ENCODE data around the gene SLC26A6.

SLC26A6 gene

DNA sequence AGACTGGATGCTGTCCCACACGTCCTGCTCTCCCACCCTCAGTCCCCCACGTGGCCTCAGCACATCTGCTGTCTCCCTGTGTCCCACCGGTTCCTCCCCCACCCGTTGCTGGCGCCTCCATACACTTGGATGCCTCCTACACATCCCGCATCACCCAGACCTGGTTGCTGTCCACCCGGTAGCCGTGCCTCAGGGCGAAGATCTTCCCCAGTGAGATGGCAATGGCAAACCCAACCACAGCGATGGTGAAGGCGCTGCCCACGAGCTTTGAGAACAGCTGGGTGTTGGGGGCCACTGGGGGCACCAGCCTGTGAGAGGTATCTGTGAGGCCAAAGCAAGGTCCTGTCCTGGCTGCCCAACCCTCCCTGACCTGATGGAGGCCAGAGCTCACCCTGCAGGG lies 4.4 kb downstream of the SLC26A6 start:
- DNase-seq = no peak

- no peak for DNase-seq
Observed at GRCh38 chr3:48630407-48630806, 4.9 kb downstream of the SLC26A6 start.

GRCh38 chr3:48629894-48630293 lies 5.4 kb downstream of the SLC26A6 start:
- DNase-seq = no peak

- no peak for DNase-seq
Observed at GRCh38 chr3:48628277-48629017, 6.8 kb downstream of the SLC26A6 start.

DNA sequence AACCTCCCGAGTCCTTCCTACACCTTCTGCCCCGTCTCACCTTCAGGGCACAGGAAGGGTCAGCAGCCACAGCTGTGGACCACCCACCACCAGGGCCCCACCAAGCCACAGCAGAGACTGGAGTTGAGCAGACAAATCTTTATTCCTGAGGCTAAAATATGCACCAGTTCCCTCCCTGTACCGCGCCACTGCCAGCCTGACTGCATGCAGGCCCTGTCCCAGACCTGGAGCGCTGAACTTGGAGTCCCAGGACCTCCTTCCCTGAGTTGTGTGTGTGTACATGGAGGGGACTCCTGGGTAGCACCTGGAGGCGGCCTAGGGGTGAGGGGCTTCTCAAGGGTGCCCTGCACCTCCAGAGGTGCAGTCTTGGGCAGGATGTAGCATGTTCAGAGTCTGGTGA lies 9.7 kb downstream of the SLC26A6 start:
- DNase-seq = no peak

DNA sequence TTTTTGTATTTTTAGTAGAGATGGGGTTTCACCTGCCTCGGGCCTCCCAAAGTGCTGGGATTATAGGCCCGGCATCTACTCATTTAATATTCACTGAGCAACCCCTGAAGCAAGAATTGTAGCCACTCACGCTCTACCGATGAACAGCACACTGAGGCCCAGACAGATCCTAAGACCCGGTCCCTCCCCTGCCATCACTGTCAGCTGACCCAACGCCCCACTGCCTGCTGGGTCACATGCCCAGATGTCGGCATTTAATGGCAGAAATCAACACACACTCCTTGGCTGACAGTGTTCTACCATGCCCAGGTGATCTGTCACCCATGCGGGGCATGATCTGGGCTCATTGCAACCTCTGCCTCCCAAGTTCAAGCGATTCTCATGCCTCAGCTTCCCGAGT lies 10.5 kb downstream of the SLC26A6 start:
- no peak for DNase-seq

- no peak for DNase-seq
Observed at GRCh38 chr3:48623851-48624547, 11.3 kb downstream of the SLC26A6 start.

DNA sequence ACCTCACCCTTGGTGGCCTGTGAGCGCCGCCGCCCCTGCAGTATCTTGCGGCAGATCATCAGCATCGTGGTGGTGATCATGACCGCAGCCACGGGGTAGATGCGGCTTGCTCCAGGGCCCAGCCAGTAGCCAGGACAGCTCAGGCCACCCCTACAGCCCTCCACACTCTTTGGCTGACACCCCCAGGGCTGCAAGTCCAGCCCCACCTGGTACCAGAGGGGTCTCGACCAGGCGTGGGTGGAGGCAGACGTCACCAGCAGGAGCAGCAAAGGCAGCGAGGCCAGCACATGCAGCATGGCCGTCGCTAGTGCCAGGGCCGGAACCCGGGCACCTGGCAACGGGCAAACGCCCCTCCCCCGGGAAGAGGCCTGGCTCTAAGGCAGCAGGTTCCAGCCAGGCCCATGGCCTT lies 13.8 kb downstream of the SLC26A6 start, which contains the start of gene TMEM89:
Gene TMEM89 (minus strand): TSS at position 309 of the 409 bp plus-strand sequence. CDS start 13 bp downstream, at position 296.
- DNase-seq = no peak

- DNase-seq = no peak
Observed at GRCh38 chr3:48619541-48620524, 15.4 kb downstream of the SLC26A6 start.

DNA sequence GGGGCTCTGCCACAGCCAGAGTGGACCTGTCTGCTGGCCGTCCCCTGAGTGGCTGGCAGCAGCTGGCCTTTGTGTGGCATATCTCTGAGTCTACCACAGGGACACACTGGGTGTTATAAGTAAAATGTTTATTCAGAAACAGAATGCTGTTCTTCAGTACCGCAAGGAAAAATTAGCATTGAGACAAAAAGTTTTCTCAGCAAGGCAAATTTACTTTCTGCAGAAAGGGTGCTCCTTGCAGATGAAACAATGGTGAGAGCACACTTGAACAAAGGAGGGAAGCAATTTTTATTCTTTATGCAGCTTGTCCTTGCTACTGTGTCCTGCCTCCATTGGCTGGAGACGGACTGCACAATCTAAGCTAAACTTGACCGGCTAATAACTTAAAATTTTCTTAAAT lies 17.7 kb downstream of the SLC26A6 start:
- DNase-seq = no peak

GRCh38 chr3:48614044-48614443 lies 21.2 kb downstream of the SLC26A6 start:
- no peak for DNase-seq

DNA sequence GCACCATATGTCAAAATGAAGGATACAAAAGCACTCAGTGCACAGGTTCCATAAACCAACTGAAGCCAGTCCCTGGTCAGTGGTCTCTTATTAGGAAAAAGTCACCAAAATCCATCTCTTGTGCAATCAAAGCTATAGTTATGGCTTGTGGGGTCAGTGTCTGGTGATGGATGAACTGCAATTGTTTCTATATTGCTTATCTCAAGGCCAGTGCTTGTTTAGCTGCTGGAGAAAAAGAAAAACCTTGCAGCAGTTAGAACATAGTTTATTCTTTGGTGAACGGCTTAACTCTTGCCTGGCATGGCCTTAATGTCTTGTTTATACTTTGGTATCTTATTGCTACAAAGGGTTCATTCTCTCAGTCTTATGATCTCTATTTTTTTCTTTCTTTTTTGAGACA lies 23.0 kb downstream of the SLC26A6 start:
- no peak for DNase-seq

GRCh38 chr3:48609088-48610005 lies 25.9 kb downstream of the SLC26A6 start, which contains the start of gene UQCRC1:
UQCRC1 (minus strand) TSS chr3:48609646; CDS start chr3:48609620, 26 bp downstream.
- peak; percentile 90 for DNase-seq

DNA sequence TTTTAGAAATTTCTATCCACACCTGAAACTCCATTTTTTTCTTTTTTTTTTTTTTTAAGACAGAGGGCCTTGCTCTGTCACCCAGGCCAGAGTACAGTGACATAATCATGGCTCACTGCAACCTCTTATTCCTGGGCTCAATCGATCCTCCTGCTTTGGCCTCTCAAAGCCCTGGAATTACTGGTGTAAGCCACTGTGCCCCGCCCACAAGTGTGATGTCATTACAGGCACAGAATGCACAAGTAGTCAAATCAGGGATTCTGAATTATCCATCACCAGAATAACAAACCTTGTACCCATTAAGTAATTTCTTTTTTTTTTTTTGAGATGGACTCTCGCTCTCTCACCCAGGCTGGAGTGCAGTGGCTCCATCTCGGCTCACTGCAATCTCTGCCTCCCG lies 27.7 kb downstream of the SLC26A6 start:
- no peak for DNase-seq

- no peak for DNase-seq
Observed at GRCh38 chr3:48601622-48601994, 33.7 kb downstream of the SLC26A6 start.

DNA sequence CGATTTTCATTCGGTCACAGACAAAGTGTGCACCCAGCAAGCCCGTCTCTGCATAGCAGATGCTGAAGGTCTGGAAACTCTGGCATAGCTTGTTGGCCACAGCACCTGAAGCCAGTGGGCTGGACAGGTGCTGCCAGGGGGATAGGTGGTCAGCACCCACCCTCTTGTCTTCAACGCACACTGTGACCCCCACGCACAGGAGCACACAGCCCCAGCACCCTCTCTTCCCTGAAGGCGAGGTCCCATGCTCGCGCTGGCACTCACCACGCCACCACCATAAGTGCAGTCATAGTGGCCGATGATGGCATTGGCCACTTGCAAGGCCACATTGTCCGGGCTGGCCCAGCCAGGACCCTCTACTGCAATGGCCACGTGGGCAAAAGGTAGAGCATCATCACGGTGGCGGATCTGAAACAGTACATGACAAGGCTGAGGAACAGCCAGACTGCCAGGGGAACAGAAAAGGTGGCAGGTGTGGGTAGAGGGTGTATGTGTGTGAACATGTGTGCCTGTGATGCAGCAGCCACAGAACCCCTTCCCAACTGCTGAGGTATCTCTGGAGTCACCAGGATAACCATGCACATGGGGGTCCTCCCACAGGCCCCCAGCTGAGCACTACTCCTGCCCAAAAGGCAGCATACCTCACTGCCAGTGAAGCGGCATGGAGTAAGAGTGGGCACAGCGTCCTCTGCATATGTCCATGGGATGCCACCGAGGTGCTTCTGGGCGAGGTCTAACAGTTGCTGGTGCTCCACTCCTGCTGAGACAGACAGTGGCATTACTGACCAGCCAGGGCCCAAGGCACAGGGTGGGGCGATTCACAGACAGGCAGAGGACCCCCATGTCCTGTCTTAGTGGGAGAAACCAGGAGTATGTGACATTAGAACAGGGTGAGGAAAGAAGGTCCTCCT lies 34.3 kb downstream of the SLC26A6 start:
- DNase-seq = no peak

- DNase-seq = no peak
Observed at GRCh38 chr3:48599509-48600285, 35.6 kb downstream of the SLC26A6 start.

GRCh38 chr3:48599077-48599501 lies 36.2 kb downstream of the SLC26A6 start:
- DNase-seq = no peak

GRCh38 chr3:48598323-48599076 lies 36.8 kb downstream of the SLC26A6 start:
- DNase-seq = no peak

All from activated CD4-positive, alpha-beta T cell treated with anti-CD3 and anti-CD28 coated beads, Interleukin-2, amount 50 U/mL, for 1 hour (primary cell).